ENCODE data around the gene PCK2. TPM values are rescaled to one million over a fixed set of nuclear protein-coding genes. Genes with fewer than 3 reads are reported as not detected.
A peak's percentile ranks its signal among the peaks of the same experiment; 100 is the strongest.

Gene PCK2
- total and polyA plus RNA-seq, 2 of the 13 experiments (the other 11 are each of a cell fraction or from before 2014, with no cell fraction given), result 129 to 272 TPM

DNA sequence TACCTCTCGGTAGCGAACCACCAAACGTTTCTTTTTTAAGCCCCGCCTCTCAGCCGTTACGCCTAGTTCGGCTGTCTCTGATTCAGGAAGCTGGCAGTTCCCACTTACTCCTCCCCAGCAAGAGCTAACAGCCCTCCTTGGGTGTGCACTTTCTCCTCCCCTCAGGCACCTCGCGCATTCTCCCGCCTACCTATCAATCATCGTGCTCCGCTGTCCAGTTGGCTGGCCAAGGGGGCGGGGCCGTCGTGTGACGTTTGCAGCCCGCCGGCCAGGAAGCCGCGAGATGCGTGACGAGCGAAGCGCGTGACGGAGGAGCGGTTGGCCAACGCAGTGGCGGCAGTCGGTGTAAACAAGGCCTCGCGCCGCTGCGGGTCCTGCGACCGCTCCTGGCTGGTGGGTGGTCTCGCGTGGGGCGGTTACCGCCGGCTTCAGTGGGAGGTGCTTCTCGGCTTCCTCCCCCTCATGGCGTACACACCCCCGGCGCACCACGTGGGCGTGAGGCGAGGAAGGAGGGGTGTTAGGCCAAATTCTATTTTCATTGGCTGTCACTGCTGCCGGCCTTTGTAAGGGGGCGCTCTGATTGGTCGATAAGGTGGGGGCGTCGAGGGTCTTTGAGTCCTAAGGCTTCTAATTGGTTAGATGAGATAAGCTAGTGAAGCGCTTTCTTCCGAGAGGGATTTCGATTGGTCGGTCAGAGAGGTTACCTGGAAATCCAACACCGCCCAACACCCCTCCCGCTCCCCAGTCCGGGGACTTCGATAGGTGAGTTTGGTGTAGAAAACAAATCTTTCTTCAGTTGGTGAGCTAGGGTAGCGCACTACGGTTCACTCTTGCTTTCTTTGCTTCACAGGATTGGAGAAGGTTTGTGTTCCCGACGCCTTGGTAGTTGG is 20.7 kb downstream of the PCK2 start, which contains the start of the genes DCAF11 and NRL (continued):
- TF ChIP-seq, protein P1, sequence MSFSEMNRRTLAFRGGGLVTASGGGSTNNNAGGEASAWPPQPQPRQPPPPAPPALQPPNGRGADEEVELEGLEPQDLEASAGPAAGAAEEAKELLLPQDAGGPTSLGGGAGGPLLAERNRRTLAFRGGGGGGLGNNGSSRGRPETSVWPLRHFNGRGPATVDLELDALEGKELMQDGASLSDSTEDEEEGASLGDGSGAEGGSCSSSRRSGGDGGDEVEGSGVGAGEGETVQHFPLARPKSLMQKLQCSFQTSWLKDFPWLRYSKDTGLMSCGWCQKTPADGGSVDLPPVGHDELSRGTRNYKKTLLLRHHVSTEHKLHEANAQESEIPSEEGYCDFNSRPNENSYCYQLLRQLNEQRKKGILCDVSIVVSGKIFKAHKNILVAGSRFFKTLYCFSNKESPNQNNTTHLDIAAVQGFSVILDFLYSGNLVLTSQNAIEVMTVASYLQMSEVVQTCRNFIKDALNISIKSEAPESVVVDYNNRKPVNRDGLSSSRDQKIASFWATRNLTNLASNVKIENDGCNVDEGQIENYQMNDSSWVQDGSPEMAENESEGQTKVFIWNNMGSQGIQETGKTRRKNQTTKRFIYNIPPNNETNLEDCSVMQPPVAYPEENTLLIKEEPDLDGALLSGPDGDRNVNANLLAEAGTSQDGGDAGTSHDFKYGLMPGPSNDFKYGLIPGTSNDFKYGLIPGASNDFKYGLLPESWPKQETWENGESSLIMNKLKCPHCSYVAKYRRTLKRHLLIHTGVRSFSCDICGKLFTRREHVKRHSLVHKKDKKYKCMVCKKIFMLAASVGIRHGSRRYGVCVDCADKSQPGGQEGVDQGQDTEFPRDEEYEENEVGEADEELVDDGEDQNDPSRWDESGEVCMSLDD (CRISPR knock-in tag; IDR thresholded peaks at IDR 0.05; ENCODE audit: borderline replicate concordance), result peak; percentile 35; the same call in 1 of the 2 replicates
- TF ChIP-seq PRMT3 (CRISPR knock-in tag; IDR thresholded peaks at IDR 0.05; ENCODE audit: borderline replicate concordance, low read depth) (no peak), SIN3A (IDR thresholded peaks at IDR 0.05; ENCODE audit: borderline replicate concordance, low read depth, low read length) (peak; percentile 87), ZNF549 (CRISPR knock-in tag; IDR thresholded peaks at IDR 0.05) (no peak), ELF4 (CRISPR knock-in tag; IDR thresholded peaks at IDR 0.05; ENCODE audit: borderline replicate concordance) (peak; percentile 93), TAF1 (CRISPR knock-in tag; IDR thresholded peaks at IDR 0.05) (peak; percentile 82), SRY (CRISPR knock-in tag; IDR thresholded peaks at IDR 0.05) (no peak), ZC3H13 (CRISPR knock-in tag; IDR thresholded peaks at IDR 0.05) (no peak), SOX5 (CRISPR knock-in tag; IDR thresholded peaks at IDR 0.05; ENCODE audit: borderline replicate concordance) (peak; percentile 79), ZNF558 (CRISPR knock-in tag; IDR thresholded peaks at IDR 0.05; ENCODE audit: borderline replicate concordance) (no peak), ZNF383 (CRISPR knock-in tag; IDR thresholded peaks at IDR 0.05; ENCODE audit: borderline replicate concordance) (no peak)
- TF ChIP-seq, protein P2, sequence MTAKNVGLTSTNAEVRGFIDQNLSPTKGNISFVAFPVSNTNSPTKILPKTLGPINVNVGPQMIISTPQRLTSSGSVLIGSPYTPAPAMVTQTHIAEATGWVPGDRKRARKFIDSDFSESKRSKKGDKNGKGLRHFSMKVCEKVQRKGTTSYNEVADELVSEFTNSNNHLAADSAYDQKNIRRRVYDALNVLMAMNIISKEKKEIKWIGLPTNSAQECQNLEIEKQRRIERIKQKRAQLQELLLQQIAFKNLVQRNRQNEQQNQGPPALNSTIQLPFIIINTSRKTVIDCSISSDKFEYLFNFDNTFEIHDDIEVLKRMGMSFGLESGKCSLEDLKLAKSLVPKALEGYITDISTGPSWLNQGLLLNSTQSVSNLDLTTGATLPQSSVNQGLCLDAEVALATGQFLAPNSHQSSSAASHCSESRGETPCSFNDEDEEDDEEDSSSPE (CRISPR knock-in tag; IDR thresholded peaks at IDR 0.05), result peak; percentile 94
- TF ChIP-seq, protein P3, sequence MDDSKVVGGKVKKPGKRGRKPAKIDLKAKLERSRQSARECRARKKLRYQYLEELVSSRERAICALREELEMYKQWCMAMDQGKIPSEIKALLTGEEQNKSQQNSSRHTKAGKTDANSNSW (CRISPR knock-in tag; IDR thresholded peaks at IDR 0.05; ENCODE audit: borderline replicate concordance), result peak; percentile 99
- TF ChIP-seq, protein P4, sequence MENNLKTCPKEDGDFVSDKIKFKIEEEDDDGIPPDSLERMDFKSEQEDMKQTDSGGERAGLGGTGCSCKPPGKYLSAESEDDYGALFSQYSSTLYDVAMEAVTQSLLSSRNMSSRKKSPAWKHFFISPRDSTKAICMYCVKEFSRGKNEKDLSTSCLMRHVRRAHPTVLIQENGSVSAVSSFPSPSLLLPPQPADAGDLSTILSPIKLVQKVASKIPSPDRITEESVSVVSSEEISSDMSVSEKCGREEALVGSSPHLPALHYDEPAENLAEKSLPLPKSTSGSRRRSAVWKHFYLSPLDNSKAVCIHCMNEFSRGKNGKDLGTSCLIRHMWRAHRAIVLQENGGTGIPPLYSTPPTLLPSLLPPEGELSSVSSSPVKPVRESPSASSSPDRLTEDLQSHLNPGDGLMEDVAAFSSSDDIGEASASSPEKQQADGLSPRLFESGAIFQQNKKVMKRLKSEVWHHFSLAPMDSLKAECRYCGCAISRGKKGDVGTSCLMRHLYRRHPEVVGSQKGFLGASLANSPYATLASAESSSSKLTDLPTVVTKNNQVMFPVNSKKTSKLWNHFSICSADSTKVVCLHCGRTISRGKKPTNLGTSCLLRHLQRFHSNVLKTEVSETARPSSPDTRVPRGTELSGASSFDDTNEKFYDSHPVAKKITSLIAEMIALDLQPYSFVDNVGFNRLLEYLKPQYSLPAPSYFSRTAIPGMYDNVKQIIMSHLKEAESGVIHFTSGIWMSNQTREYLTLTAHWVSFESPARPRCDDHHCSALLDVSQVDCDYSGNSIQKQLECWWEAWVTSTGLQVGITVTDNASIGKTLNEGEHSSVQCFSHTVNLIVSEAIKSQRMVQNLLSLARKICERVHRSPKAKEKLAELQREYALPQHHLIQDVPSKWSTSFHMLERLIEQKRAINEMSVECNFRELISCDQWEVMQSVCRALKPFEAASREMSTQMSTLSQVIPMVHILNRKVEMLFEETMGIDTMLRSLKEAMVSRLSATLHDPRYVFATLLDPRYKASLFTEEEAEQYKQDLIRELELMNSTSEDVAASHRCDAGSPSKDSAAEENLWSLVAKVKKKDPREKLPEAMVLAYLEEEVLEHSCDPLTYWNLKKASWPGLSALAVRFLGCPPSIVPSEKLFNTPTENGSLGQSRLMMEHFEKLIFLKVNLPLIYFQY (CRISPR knock-in tag; IDR thresholded peaks at IDR 0.05; ENCODE audit: borderline replicate concordance), result peak; percentile 27; the same call in 1 of the 2 replicates
- TF ChIP-seq, protein P5, sequence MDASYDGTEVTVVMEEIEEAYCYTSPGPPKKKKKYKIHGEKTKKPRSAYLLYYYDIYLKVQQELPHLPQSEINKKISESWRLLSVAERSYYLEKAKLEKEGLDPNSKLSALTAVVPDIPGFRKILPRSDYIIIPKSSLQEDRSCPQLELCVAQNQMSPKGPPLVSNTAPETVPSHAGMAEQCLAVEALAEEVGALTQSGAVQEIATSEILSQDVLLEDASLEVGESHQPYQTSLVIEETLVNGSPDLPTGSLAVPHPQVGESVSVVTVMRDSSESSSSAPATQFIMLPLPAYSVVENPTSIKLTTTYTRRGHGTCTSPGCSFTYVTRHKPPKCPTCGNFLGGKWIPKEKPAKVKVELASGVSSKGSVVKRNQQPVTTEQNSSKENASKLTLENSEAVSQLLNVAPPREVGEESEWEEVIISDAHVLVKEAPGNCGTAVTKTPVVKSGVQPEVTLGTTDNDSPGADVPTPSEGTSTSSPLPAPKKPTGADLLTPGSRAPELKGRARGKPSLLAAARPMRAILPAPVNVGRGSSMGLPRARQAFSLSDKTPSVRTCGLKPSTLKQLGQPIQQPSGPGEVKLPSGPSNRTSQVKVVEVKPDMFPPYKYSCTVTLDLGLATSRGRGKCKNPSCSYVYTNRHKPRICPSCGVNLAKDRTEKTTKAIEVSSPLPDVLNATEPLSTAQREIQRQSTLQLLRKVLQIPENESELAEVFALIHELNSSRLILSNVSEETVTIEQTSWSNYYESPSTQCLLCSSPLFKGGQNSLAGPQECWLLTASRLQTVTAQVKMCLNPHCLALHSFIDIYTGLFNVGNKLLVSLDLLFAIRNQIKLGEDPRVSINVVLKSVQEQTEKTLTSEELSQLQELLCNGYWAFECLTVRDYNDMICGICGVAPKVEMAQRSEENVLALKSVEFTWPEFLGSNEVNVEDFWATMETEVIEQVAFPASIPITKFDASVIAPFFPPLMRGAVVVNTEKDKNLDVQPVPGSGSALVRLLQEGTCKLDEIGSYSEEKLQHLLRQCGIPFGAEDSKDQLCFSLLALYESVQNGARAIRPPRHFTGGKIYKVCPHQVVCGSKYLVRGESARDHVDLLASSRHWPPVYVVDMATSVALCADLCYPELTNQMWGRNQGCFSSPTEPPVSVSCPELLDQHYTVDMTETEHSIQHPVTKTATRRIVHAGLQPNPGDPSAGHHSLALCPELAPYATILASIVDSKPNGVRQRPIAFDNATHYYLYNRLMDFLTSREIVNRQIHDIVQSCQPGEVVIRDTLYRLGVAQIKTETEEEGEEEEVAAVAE (CRISPR knock-in tag; IDR thresholded peaks at IDR 0.05; ENCODE audit: borderline replicate concordance), result peak; percentile 99
